Astrocyte of the spinal cord (primary cell): Measurements from ENCODE around the gene PRTFDC1.

Experiments
- DNase-seq: peaks from one replicate; pipeline ENCODE4 v3.0.0; 2011; ENCODE audit warnings: low read depth, low spot score
- H3K4me3 ChIP-seq: 2 replicates; pipeline ENCODE4 v1.5.1; 2011; ENCODE audit warnings: low read depth, mild to moderate bottlenecking, low read length, moderate library complexity
- CTCF ChIP-seq: IDR thresholded peaks from 2 replicates; pipeline ENCODE4 v1.5.1; 2012; ENCODE audit warnings: low read depth, mild to moderate bottlenecking, low read length, inconsistent platforms
- in situ Hi-C: cut with HindIII; loops from 2 replicates; pipeline ENCODE4 v1.10.0; 2017; ENCODE audit warnings: low sequenced_read_pairs

The PRTFDC1 gene

DNA sequence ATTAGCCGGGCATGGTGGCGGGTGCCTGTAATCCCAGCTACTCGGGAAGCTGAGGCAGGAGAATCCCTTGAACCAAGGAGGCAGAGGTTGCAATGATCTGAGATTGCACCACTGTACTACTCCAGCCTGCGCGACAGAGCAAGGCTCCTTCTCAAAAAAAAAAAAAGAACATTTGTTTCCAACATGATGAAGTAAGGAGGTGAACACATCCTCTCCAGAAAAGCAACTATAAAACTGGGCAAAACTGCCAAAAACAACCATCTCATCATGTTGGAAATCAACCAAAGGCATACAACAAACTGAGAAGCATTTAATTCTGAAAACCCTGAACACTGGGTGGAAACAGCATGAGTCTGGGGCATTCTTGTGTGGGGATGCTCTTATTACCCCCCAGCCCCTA, 14.3 kb downstream of the PRTFDC1 start:
- no peak for DNase-seq
- in situ Hi-C loops: no loop called here
- TF ChIP-seq CTCF: no peak
- no peak overlapping the region for H3K4me3 ChIP-seq

- in situ Hi-C loops: no loop called here
- no peak for DNase-seq
- no peak for TF ChIP-seq CTCF
- H3K4me3 ChIP-seq: no peak overlapping the region
Observed at GRCh38 chr10:24935504-24936292, 16.7 kb downstream of the PRTFDC1 start.

- no peak overlapping the region for H3K4me3 ChIP-seq
- TF ChIP-seq CTCF: no peak
- no peak for DNase-seq
- in situ Hi-C loops: no loop called here
Observed at GRCh38 chr10:24931236-24931635, 21.2 kb downstream of the PRTFDC1 start.

DNA sequence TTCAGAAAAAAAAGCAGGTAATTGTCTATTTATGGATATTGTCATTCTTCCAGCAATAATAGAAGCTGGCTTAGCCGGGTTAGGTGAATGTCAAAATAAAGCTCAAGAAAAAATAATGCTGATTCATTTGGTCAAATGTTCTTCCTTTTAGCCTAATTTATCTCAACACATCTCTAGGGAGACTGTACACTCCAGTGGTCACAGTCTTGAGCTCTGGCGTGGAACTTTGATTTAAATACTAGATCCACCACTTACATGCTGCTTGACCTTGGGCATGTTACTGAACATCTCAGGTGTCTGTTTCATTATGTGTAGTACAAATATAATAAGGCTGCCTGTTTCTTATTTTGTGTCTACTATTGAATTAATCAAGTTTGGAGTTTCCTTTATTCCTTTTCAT, 22.0 kb downstream of the PRTFDC1 start:
- no peak overlapping the region for H3K4me3 ChIP-seq
- no peak for DNase-seq
- in situ Hi-C loops: no loop called here
- no peak for TF ChIP-seq CTCF

- no peak for TF ChIP-seq CTCF
- in situ Hi-C loops: no loop called here
- DNase-seq: no peak
- no peak overlapping the region for H3K4me3 ChIP-seq
Observed at GRCh38 chr10:24929904-24930303, 22.5 kb downstream of the PRTFDC1 start.

DNA sequence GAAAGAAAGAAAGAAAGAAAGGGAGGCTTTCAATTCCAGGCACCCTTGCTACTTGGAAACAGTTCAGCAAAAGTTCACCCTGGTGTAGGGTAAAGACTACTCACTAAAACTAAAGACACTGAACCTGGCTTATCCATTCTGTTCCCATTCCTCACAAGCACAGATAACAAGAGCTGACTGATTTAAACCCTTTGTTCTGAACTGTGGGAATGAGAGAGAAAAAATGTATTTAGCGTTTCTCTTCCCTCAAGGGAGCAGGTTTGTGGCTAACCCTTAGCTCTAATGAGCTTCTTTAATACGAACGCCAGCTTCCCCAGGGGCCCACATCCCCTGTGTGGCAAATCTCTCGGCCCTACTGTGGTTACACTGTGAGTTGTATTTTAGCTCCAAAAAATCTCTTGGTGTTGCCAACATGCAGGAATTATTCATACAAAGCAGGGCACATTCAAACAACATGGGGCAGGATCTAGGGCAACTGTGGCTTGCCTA, 23.3 kb downstream of the PRTFDC1 start:
- H3K4me3 ChIP-seq: no peak overlapping the region
- peak; percentile 95 for DNase-seq
- in situ Hi-C loops: no loop called here
- no peak for TF ChIP-seq CTCF

- no peak overlapping the region for H3K4me3 ChIP-seq
- no peak for TF ChIP-seq CTCF
- no peak for DNase-seq
- in situ Hi-C loops: no loop called here
Observed at GRCh38 chr10:24928163-24928562, 24.2 kb downstream of the PRTFDC1 start.
